ENCODE data around the gene SLC7A6OS. TPM values are rescaled to one million over a fixed set of nuclear protein-coding genes. Genes with fewer than 3 reads are reported as not detected.

The SLC7A6OS gene
- total and polyA plus RNA-seq, 2 experiments from 2014 or later: 8.5 to 15.8 TPM

DNA sequence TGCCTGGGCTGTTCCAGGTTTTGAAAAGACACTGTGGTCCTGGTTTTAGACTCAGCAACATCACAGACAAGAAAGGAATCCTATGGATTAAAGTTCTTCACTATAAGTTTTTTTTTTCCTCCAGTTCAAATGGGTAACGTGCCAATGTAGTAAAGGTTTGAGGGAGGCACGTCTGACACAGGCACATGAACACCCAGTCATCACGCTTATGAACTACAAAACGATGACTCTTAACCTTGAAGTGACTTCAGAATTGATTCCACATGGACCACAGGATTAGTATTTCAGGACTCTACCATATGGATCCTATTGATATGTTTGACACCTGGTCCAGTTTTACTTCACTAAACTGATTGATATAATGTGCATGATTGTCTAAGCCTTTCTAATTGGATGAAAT is 2.4 kb upstream of the SLC7A6OS start:
- H4K20me1 ChIP-seq (ENCODE audit: insufficient read depth): no peaks in the 10 kb centered on the region
- no peak overlapping the region for H3K27ac ChIP-seq
- TF ChIP-seq EZH2 (IDR thresholded peaks at IDR 0.05; ENCODE audit: insufficient read depth, poor library complexity, severe bottlenecking) (no peak), EZH2phosphoT487 (IDR thresholded peaks at IDR 0.05; ENCODE audit: insufficient read depth, low read depth) (no peak)
- H3K79me2 ChIP-seq (ENCODE audit: insufficient read depth): peaks cover 68% of the 10 kb centered on the region
- H3F3A ChIP-seq (ENCODE audit: insufficient read depth): no peaks in the 10 kb centered on the region
- no peaks in the 10 kb centered on the region for H3K9me2 ChIP-seq (ENCODE audit: insufficient read depth)
- H3K4me3 ChIP-seq: no peak overlapping the region
- no peaks in the 10 kb centered on the region for H3K27me3 ChIP-seq (replicated peaks; ENCODE audit: insufficient read depth)
- H3K9ac ChIP-seq: no peak overlapping the region
- H3K4me1 ChIP-seq (ENCODE audit: insufficient read depth): peaks cover 9% of the 10 kb centered on the region
- H3K4me2 ChIP-seq (ENCODE audit: unreplicated experiment): no peak overlapping the region
- in situ Hi-C loops (cut with MboI): no loop called here
- 46 to 47% methylated on average over 4 of the region's 4 CpGs for WGBS, 2 experiments (ENCODE audit: low coverage in 1 of 2, low lambda C conversion rate in 2 of 2, missing lambda C conversion rate in 2 of 2)
- H3K9me3 ChIP-seq (ENCODE audit: low read depth): no peaks in the 10 kb centered on the region
- H3K36me3 ChIP-seq (ENCODE audit: low read depth): peaks cover 20% of the 10 kb centered on the region; the same call in 1 of the 2 replicates
- H2AFZ ChIP-seq: no peak overlapping the region
- peak; percentile 38 for DNase-seq

DNA sequence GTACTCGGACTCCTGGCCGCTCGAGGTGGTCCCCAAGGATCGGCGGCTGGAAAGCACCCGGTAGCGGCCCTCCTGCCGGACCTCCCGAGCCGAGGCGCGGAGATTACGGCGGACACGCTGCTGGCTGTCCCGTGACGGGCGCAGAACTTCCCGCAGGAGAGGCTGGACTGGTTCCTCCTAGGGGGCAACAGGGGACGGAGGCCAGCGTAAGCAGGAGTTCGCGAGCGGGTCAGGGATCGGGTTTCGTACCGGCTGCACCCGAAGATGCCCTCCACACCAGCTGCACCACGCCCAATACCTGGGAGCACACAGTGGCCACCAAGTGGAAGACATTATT is 341 bp downstream of the SLC7A6OS start:
- Histone ChIP-seq H3K9me2 (ENCODE audit: insufficient read depth) (no peaks in the 10 kb centered on the region), H3K79me2 (ENCODE audit: insufficient read depth) (peaks cover 95% of the 10 kb centered on the region), H3F3A (ENCODE audit: insufficient read depth) (no peaks in the 10 kb centered on the region), H3K4me2 (ENCODE audit: unreplicated experiment) (peak overlapping the region; percentile 89), H3K27ac (peak overlapping the region; percentile 71), H2AFZ (peak overlapping the region; percentile 93), H3K9me3 (ENCODE audit: low read depth) (no peaks in the 10 kb centered on the region), H3K4me3 (peak overlapping the region; percentile 90), H3K9ac (peak overlapping the region; percentile 93), H3K36me3 (ENCODE audit: low read depth) (peaks cover 21% of the 10 kb centered on the region; the same call in 1 of the 2 replicates), H4K20me1 (ENCODE audit: insufficient read depth) (no peaks in the 10 kb centered on the region), H3K27me3 (replicated peaks; ENCODE audit: insufficient read depth) (no peaks in the 10 kb centered on the region), H3K4me1 (ENCODE audit: insufficient read depth) (peaks cover 9% of the 10 kb centered on the region)
- DNase-seq: peak; percentile 66
- in situ Hi-C loops (cut with MboI): no loop called here
- no peak for TF ChIP-seq EZH2 (IDR thresholded peaks at IDR 0.05; ENCODE audit: insufficient read depth, poor library complexity, severe bottlenecking)
- no peak for TF ChIP-seq EZH2phosphoT487 (IDR thresholded peaks at IDR 0.05; ENCODE audit: insufficient read depth, low read depth)
- WGBS, 2 experiments (ENCODE audit: low coverage in 1 of 2, low lambda C conversion rate in 2 of 2, missing lambda C conversion rate in 2 of 2): 0 to 1% methylated on average over 18 to 29 of the region's 29 CpGs

DNA sequence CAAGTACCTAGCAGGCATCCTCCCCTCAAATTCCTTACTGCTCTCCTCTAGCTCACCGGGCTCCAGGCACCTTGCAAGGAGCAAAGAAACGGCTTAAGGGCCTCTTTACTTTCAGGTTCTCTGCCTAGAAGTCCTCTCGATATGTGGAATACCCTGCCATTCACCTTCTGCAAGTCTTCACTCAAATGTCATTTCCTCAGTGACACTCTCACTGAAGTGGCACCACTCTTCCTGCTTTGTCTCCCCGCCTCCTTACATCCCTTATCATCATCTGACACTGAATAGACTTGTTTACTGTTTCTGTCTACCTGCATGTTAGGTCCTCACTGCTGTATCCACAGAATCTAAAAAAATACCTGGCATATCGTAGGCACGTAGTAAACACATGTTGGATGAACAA is 947 bp downstream of the SLC7A6OS start:
- no peak for TF ChIP-seq EZH2 (IDR thresholded peaks at IDR 0.05; ENCODE audit: insufficient read depth, poor library complexity, severe bottlenecking)
- TF ChIP-seq EZH2phosphoT487 (IDR thresholded peaks at IDR 0.05; ENCODE audit: insufficient read depth, low read depth): no peak
- in situ Hi-C loops (cut with MboI): no loop called here
- Histone ChIP-seq H3K27ac (peak overlapping the region; percentile 71), H3K79me2 (ENCODE audit: insufficient read depth) (peaks cover 95% of the 10 kb centered on the region), H3K4me2 (ENCODE audit: unreplicated experiment) (peak overlapping the region; percentile 89), H3K4me1 (ENCODE audit: insufficient read depth) (peaks cover 9% of the 10 kb centered on the region), H4K20me1 (ENCODE audit: insufficient read depth) (no peaks in the 10 kb centered on the region), H3K36me3 (ENCODE audit: low read depth) (peaks cover 17% of the 10 kb centered on the region; the same call in 1 of the 2 replicates), H3F3A (ENCODE audit: insufficient read depth) (no peaks in the 10 kb centered on the region), H3K27me3 (replicated peaks; ENCODE audit: insufficient read depth) (no peaks in the 10 kb centered on the region), H2AFZ (peak overlapping the region; percentile 93), H3K9me3 (ENCODE audit: low read depth) (no peaks in the 10 kb centered on the region), H3K9ac (peak overlapping the region; percentile 93), H3K4me3 (peak overlapping the region; percentile 90), H3K9me2 (ENCODE audit: insufficient read depth) (no peaks in the 10 kb centered on the region)
- WGBS, 2 experiments (ENCODE audit: low coverage in 1 of 2, low lambda C conversion rate in 2 of 2, missing lambda C conversion rate in 2 of 2): 42 to 45% methylated on average over 6 of the region's 6 CpGs
- no peak for DNase-seq

DNA sequence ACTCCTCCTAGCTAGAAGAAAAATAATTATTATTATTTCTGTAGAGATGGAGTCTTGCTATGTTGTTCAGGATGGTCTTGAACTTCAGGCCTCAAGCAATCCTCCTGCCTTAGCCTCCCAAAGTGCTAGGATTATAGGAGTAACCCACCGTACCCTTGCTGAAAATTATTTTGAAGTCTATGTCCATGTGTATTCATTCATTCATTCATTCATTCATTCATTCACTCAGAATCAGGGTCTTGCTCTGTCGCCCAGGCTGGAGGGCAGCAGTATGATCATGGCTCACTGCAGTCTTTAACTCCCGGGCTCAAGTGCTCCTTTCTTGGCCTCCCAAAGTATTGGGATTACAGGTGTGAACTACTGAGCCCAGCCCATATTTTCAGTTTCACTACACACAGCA is 4.1 kb downstream of the SLC7A6OS start:
- Histone ChIP-seq H3K79me2 (ENCODE audit: insufficient read depth) (peaks cover 92% of the 10 kb centered on the region), H3K4me3 (no peak overlapping the region), H3K9ac (no peak overlapping the region), H3K27me3 (replicated peaks; ENCODE audit: insufficient read depth) (no peaks in the 10 kb centered on the region), H3K36me3 (ENCODE audit: low read depth) (peaks cover 28% of the 10 kb centered on the region), H3K9me3 (ENCODE audit: low read depth) (no peaks in the 10 kb centered on the region), H3K4me2 (ENCODE audit: unreplicated experiment) (no peak overlapping the region), H3K27ac (no peak overlapping the region), H3F3A (ENCODE audit: insufficient read depth) (peaks cover 15% of the 10 kb centered on the region), H2AFZ (no peak overlapping the region), H3K9me2 (ENCODE audit: insufficient read depth) (no peaks in the 10 kb centered on the region), H4K20me1 (ENCODE audit: insufficient read depth) (no peaks in the 10 kb centered on the region), H3K4me1 (ENCODE audit: insufficient read depth) (peaks cover 9% of the 10 kb centered on the region)
- WGBS, 2 experiments (ENCODE audit: low coverage in 1 of 2, low lambda C conversion rate in 2 of 2, missing lambda C conversion rate in 2 of 2): 96 to 97% methylated on average over 3 of the region's 3 CpGs
- no peak for TF ChIP-seq EZH2phosphoT487 (IDR thresholded peaks at IDR 0.05; ENCODE audit: insufficient read depth, low read depth)
- no peak for TF ChIP-seq EZH2 (IDR thresholded peaks at IDR 0.05; ENCODE audit: insufficient read depth, poor library complexity, severe bottlenecking)
- in situ Hi-C loops (cut with MboI): no loop called here
- no peak for DNase-seq
